SK-N-MC (cell line): ENCODE results near the gene HNRNPDL.
"Not testable (repeated sequence)": the region's sequence is repeated elsewhere in the genome, so short reads cannot be mapped to it uniquely, and the experiment has no call there.

ENCODE experiments used
- DNase-seq: peaks from one replicate; pipeline ENCODE4 v3.0.0-alpha.2; 2011; ENCODE audit warnings: low read depth, low spot score
- H3K27ac ChIP-seq: fragments of 200-600 bp; sonication (generic); 2 replicates; pipeline ENCODE4 v1.5.1; 2016; ENCODE audit warnings: mixed run types
- H3K36me3 ChIP-seq: fragments of 200-600 bp; sonication (generic); 2 replicates; pipeline ENCODE4 v1.6.1; 2017; ENCODE audit warnings: antibody characterized with exemption, low read length, mixed read lengths; ENCODE audit not compliant: insufficient read depth
- H3K4me3 ChIP-seq: fragments of 200-600 bp; sonication (generic); 2 replicates; pipeline ENCODE4 v1.5.1; 2016
- H3K9ac ChIP-seq: fragments of 200-600 bp; sonication (generic); 2 replicates; pipeline ENCODE4 v1.8.0; 2017; ENCODE audit warnings: mixed run types, mixed read lengths; ENCODE audit not compliant: insufficient read length
- H3K9me3 ChIP-seq: fragments of 200-600 bp; sonication (generic); 2 replicates; pipeline ENCODE4 v1.6.1; 2017; ENCODE audit warnings: low read depth, mild to moderate bottlenecking, antibody characterized with exemption, low read length, moderate library complexity, mixed read lengths
- EZH2 ChIP-seq: fragments of 200-600 bp; sonication (generic); IDR thresholded peaks from one replicate; pipeline ENCODE4 v1.6.1; 2017; ENCODE audit warnings: antibody characterized with exemption
- FOXP2 ChIP-seq: optimal IDR thresholded peaks from 2 replicates; pipeline ENCODE3; 2011; ENCODE audit warnings: mild to moderate bottlenecking, moderate library complexity; ENCODE audit not compliant: insufficient read depth; ENCODE audit errors: extremely low read length, control extremely low read depth
- POLR2AphosphoS5 ChIP-seq: IDR thresholded peaks from 2 replicates; pipeline ENCODE4 v1.6.1; 2012; ENCODE audit warnings: mild to moderate bottlenecking, low read depth, low read length, borderline replicate concordance

Gene HNRNPDL

GRCh38 chr4:82403725-82404124, 26.5 kb downstream of the HNRNPDL start:
- TF ChIP-seq POLR2AphosphoS5 (no peak), FOXP2 (no peak), EZH2 (no peak)
- no peak overlapping the region for H3K9ac ChIP-seq
- no peaks in the 10 kb centered on the region for H3K9me3 ChIP-seq
- H3K4me3 ChIP-seq, result no peak overlapping the region
- H3K27ac ChIP-seq, result no peak overlapping the region
- no peaks in the 10 kb centered on the region for H3K36me3 ChIP-seq
- DNase-seq, result no peak

- Histone ChIP-seq H3K27ac (no peak overlapping the region), H3K4me3 (no peak overlapping the region), H3K9ac (no peak overlapping the region), H3K36me3 (no peaks in the 10 kb centered on the region), H3K9me3 (no peaks in the 10 kb centered on the region)
- no peak for DNase-seq
- TF ChIP-seq EZH2 (no peak), POLR2AphosphoS5 (no peak), FOXP2 (no peak)
Observed at GRCh38 chr4:82402196-82402775, 28.0 kb downstream of the HNRNPDL start.

GRCh38 chr4:82401600-82401999, 28.7 kb downstream of the HNRNPDL start:
- TF ChIP-seq FOXP2 (no peak), POLR2AphosphoS5 (no peak), EZH2 (no peak)
- no peaks in the 10 kb centered on the region for H3K9me3 ChIP-seq

GRCh38 chr4:82398263-82398662, 32.0 kb downstream of the HNRNPDL start:
- H3K27ac ChIP-seq, result no peak overlapping the region
- TF ChIP-seq POLR2AphosphoS5 (no peak), EZH2 (no peak), FOXP2 (no peak)
- no peaks in the 10 kb centered on the region for H3K36me3 ChIP-seq
- no peak for DNase-seq
- no peak overlapping the region for H3K4me3 ChIP-seq
- H3K9ac ChIP-seq, result no peak overlapping the region
- H3K9me3 ChIP-seq, result no peaks in the 10 kb centered on the region

More at GRCh38 chr4:82401600-82401999, 28.7 kb downstream of the HNRNPDL start:
- Histone ChIP-seq H3K4me3 (no peak overlapping the region), H3K36me3 (no peaks in the 10 kb centered on the region), H3K27ac (no peak overlapping the region), H3K9ac (no peak overlapping the region)
- no peak for DNase-seq

GRCh38 chr4:82397527-82397926, 32.7 kb downstream of the HNRNPDL start:
- Histone ChIP-seq H3K9me3 (no peaks in the 10 kb centered on the region), H3K27ac (no peak overlapping the region), H3K36me3 (no peaks in the 10 kb centered on the region), H3K9ac (no peak overlapping the region), H3K4me3 (no peak overlapping the region)
- TF ChIP-seq FOXP2, result no peak
- TF ChIP-seq POLR2AphosphoS5, result no peak
- TF ChIP-seq EZH2, result no peak
- no peak for DNase-seq

- Histone ChIP-seq H3K36me3 (no peaks in the 10 kb centered on the region), H3K9me3 (no peaks in the 10 kb centered on the region), H3K9ac (no peak overlapping the region), H3K4me3 (no peak overlapping the region), H3K27ac (no peak overlapping the region)
- DNase-seq, result no peak
- TF ChIP-seq EZH2 (no peak), POLR2AphosphoS5 (no peak), FOXP2 (no peak)
Observed at GRCh38 chr4:82394896-82395295, 35.4 kb downstream of the HNRNPDL start.

GRCh38 chr4:82390061-82390460, 40.2 kb downstream of the HNRNPDL start:
- H3K9me3 ChIP-seq, DNase-seq, H3K36me3 ChIP-seq, H3K27ac ChIP-seq, H3K9ac ChIP-seq, H3K4me3 ChIP-seq: not testable (repeated sequence)

- Histone ChIP-seq H3K4me3 (no peak overlapping the region), H3K9me3 (peaks cover 6% of the 10 kb centered on the region; the same call in 1 of the 2 replicates), H3K27ac (no peak overlapping the region), H3K36me3 (no peaks in the 10 kb centered on the region), H3K9ac (no peak overlapping the region)
- TF ChIP-seq POLR2AphosphoS5 (no peak), FOXP2 (no peak), EZH2 (no peak)
- DNase-seq, result no peak
Observed at GRCh38 chr4:82388405-82388804, 41.9 kb downstream of the HNRNPDL start.

GRCh38 chr4:82386312-82386711, 44.0 kb downstream of the HNRNPDL start:
- H3K27ac ChIP-seq, H3K9ac ChIP-seq, DNase-seq, H3K36me3 ChIP-seq, H3K4me3 ChIP-seq, H3K9me3 ChIP-seq: not testable (repeated sequence)
